Heart left ventricle (tissue), 16 donors: ENCODE data around the gene PTPRE. TPM values are rescaled to one million over a fixed set of nuclear protein-coding genes. Genes with fewer than 3 reads are reported as not detected.

Source experiments
- ATAC-seq, 4 donors: fragments of 200-7000 bp; cut with Tn5 transposase; one replicate each; pipeline ENCODE4 v1.9.1; 2020 to 2022; ENCODE audit warnings: moderate library complexity in 4 of 4, mild to moderate bottlenecking in 3 of 4, moderate number of reproducible peaks in 1 of 4
- DNase-seq, 5 donors: peaks; one replicate each; pipeline ENCODE4 v3.0.0-alpha.2; 2020
- H3K27ac ChIP-seq, 12 donors: fragments of 200-600 bp; sonication (generic) in 4 of 12; one replicate each; pipeline versions ENCODE4 v1.5.0 to v1.8.0; 2016 to 2022; ENCODE audit warnings: mild to moderate bottlenecking in 2 of 12
- H3K27me3 ChIP-seq, 9 donors: fragments of 200-600 bp; sonication (generic) in 2 of 9; one replicate each; pipeline versions ENCODE4 v1.5.1 to v1.8.0; 2016 to 2022; ENCODE audit warnings: mild to moderate bottlenecking in 3 of 9
- H3K36me3 ChIP-seq, 9 donors: fragments of 200-600 bp; sonication (generic) in 2 of 9; one replicate each; pipeline versions ENCODE4 v1.5.0 to v1.8.0; 2018 to 2022; ENCODE audit warnings: mild to moderate bottlenecking in 2 of 9
- H3K4me1 ChIP-seq, 12 donors: fragments of 200-600 bp; sonication (generic) in 4 of 12; one replicate each; pipeline versions ENCODE4 v1.5.0 to v1.8.0; 2016 to 2022; ENCODE audit warnings: mild to moderate bottlenecking in 3 of 12
- H3K4me3 ChIP-seq, 12 donors: fragments of 200-600 bp; sonication (generic) in 4 of 12; one replicate each; pipeline versions ENCODE4 v1.5.0 to v1.8.0; 2017 to 2022; ENCODE audit warnings: mild to moderate bottlenecking in 9 of 12, moderate library complexity in 4 of 12
- H3K9me3 ChIP-seq, 12 donors: fragments of 200-600 bp; sonication (generic) in 4 of 12; one replicate each; pipeline versions ENCODE4 v1.5.0 to v1.8.0; 2016 to 2022; ENCODE audit warnings: mild to moderate bottlenecking in 1 of 12
- POLR2A ChIP-seq, 2 donors: fragments of 450-650 bp; IDR thresholded peaks; one replicate each; pipeline ENCODE4 v1.6.1; 2017; ENCODE audit warnings: antibody characterized with exemption in 2 of 2, mild to moderate bottlenecking in 2 of 2, moderate library complexity in 2 of 2
- WGBS, 4 donors: extraction: QIAGEN DNeasy Blood & Tissue Kit in 2 of 4; methylation state at CpG; one replicate each; pipeline versions ENCODE4 v1.1.5 to v1.1.7; 2013 to 2018; 5-methylcytosine and 5-hydroxymethylcytosine counted together
- intact Hi-C, 10 donors: fragments of 100-400 bp; cut with DNase I; formaldehyde crosslinking; loops; one replicate each; pipeline versions ENCODE4 v1.11.1 to v1.14.2; 2022
- polyA plus RNA-seq, 2 donors: library from polyadenylated mRNA; stranded (reverse); fragments of 200-250 nt; gene quantifications; one replicate each; pipeline ENCODE4 v1.2.3, GENCODE V29; 2013
- total RNA-seq, 9 donors: library from RNA; depleted of rRNA in 2 of 9; stranded (reverse); fragments of >200 nt in 2 of 9; fragmentation: NEBNext Ultra II Directional in 3 of 9; extraction: Animal tissue kit (Norgen Biotek cat#: 25700) in 3 of 9; gene quantifications; one replicate each; pipeline versions ENCODE4 v1.1.0 to v1.2.4, GENCODE V29; 2016 to 2023
- TF ChIP-seq, protein P1 (sequence below), 12 donors: fragments of 200-600 bp; sonication (generic) in 4 of 12; IDR thresholded peaks; one replicate each; pipeline versions ENCODE4 v1.5.0 to v1.8.0; 2018 to 2022; ENCODE audit warnings: antibody characterized with exemption in 12 of 12, mild to moderate bottlenecking in 5 of 12
- donor health status: ischemic (EF 13 %, LVEDD 7.1; RV severe dilation, severe dysfunction).
- donor health status: healthy with polysubstance abuse.
- donor health status: DM: no; HTN: yes; CAD: no.
- donor health status: DM: no; HTN: no; CAD: no.
- donor health status: ischemic (EF 25% LVEDD 6.9; RV normal size, moderate dysfunction).
- donor health status: ischemic (EF 25% LVEDD 5.7; RV mildly dilated, moderate dysfunction).
- donor health status: healthy.
- donor health status: DM: yes; HTN: yes; CAD: no.
- donor health status: ischemic (EF 35%, LVEDD 5.7; RV mildly dilated, moderate dysfunction).
- donor health status: nonischemic (EF 11% LVEDD 7.7; RV severe dilation, severe dysfunction).
- donor health status: DM: yes; HTN: yes; CAD: no.
- donor health status: PGD.
- donor health status: ischemic (EF 29% LVEDD 5.4; RV normal size, mild dysfunction).
- donor health status: nonischemic (EF 23%, LVEDD 6.1; RV moderate dilation, normal function).

The PTPRE gene
- total and polyA plus RNA-seq, 11 donors, result 6.9 to 55.0 (median 24.1) TPM

- peaks cover 0 to 22% (median 0%) of the 10 kb centered on the region in 9 donors for H3K36me3 ChIP-seq
- intact Hi-C loops, result no loop called here
- peaks cover 0 to 16% (median 0%) of the 10 kb centered on the region in 12 donors for H3K4me1 ChIP-seq
- TF ChIP-seq, protein P1, sequence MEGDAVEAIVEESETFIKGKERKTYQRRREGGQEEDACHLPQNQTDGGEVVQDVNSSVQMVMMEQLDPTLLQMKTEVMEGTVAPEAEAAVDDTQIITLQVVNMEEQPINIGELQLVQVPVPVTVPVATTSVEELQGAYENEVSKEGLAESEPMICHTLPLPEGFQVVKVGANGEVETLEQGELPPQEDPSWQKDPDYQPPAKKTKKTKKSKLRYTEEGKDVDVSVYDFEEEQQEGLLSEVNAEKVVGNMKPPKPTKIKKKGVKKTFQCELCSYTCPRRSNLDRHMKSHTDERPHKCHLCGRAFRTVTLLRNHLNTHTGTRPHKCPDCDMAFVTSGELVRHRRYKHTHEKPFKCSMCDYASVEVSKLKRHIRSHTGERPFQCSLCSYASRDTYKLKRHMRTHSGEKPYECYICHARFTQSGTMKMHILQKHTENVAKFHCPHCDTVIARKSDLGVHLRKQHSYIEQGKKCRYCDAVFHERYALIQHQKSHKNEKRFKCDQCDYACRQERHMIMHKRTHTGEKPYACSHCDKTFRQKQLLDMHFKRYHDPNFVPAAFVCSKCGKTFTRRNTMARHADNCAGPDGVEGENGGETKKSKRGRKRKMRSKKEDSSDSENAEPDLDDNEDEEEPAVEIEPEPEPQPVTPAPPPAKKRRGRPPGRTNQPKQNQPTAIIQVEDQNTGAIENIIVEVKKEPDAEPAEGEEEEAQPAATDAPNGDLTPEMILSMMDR (IDR thresholded peaks at IDR 0.05), result no peak
- no peak for TF ChIP-seq POLR2A (IDR thresholded peaks at IDR 0.05)
- peaks cover 0 to 10% (median 0%) of the 10 kb centered on the region in 12 donors for H3K9me3 ChIP-seq
- no peak for DNase-seq
- no peak overlapping the region for H3K27ac ChIP-seq
- no peak overlapping the region for H3K4me3 ChIP-seq
- no peaks in the 10 kb centered on the region for H3K27me3 ChIP-seq
- no peak for ATAC-seq
- WGBS, 4 donors, result 87 to 90% (median 88%) methylated on average over 16 of the region's 16 CpGs
Measured at GRCh38 chr10:127935071-127935561, 28.2 kb downstream of the PTPRE start.

- Histone ChIP-seq H3K4me3 (no peak overlapping the region), H3K27me3 (no peaks in the 10 kb centered on the region), H3K36me3 (peaks cover 0 to 22% (median 0%) of the 10 kb centered on the region in 9 donors), H3K9me3 (peaks cover 0 to 10% (median 0%) of the 10 kb centered on the region in 12 donors), H3K4me1 (peaks cover 0 to 22% (median under 1%) of the 10 kb centered on the region in 12 donors), H3K27ac (no peak overlapping the region)
- TF ChIP-seq, protein P1 (IDR thresholded peaks at IDR 0.05), result no peak
- TF ChIP-seq POLR2A (IDR thresholded peaks at IDR 0.05), result no peak
- DNase-seq, result no peak
- ATAC-seq, result no peak
- intact Hi-C loops, result no loop called here
Measured at GRCh38 chr10:127937069-127937468, 30.2 kb downstream of the PTPRE start.

- Histone ChIP-seq H3K27me3 (no peaks in the 10 kb centered on the region), H3K4me3 (no peak overlapping the region), H3K36me3 (peaks cover 0 to 14% (median 0%) of the 10 kb centered on the region in 9 donors), H3K4me1 (peaks cover 0 to 29% (median 4%) of the 10 kb centered on the region in 12 donors), H3K27ac (no peak overlapping the region), H3K9me3 (peaks cover 0 to 4% (median 0%) of the 10 kb centered on the region in 12 donors)
- DNase-seq, result no peak
- WGBS, 4 donors, result 49 to 56% (median 52%) methylated on average over 5 of the region's 5 CpGs
- peak in 2 of 4 donors; percentile 40 to 54 for ATAC-seq
- no peak for TF ChIP-seq POLR2A (IDR thresholded peaks at IDR 0.05)
- TF ChIP-seq, protein P1 (IDR thresholded peaks at IDR 0.05), result no peak
- intact Hi-C loops, result no loop called here
Measured at GRCh38 chr10:127937915-127938463, 31.1 kb downstream of the PTPRE start.

DNA sequence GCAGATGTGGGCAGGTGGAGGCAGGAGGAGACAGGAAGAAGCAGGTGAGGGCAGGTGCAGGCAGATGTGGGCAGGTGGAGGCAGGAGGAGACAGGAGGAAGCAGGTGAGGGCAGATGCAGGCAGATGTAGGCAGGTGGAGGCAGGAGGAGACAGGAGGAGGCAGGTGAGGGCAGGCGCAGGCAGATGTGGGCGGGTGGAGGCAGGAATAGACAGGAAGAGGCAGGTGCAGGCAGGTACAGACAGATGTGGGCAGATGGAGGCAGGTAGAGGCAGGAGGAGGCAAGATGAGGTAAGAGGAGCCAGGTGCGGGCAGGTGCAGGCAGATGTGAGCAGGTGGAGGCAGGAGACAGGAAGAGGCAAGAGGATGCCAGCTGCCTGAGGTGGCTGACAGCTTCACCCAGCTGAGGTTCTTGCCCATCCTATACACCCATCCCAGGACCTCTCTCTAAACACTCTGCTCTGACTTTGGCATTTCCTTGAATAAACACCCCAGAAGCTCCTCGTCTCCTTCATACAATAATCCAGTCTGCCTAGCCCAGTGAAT is 33.0 kb downstream of the PTPRE start:
- no peaks in the 10 kb centered on the region for H3K27me3 ChIP-seq
- no peaks in the 10 kb centered on the region for H3K9me3 ChIP-seq
- DNase-seq (no peak), ATAC-seq (no peak)
- peaks cover 0 to 38% (median 11%) of the 10 kb centered on the region in 12 donors for H3K4me1 ChIP-seq
- H3K36me3 ChIP-seq, result peaks cover 0 to 8% (median 0%) of the 10 kb centered on the region in 9 donors
- 85 to 98% (median 94%) methylated on average over 4 of the region's 4 CpGs for WGBS, 4 donors
- no peak for TF ChIP-seq POLR2A (IDR thresholded peaks at IDR 0.05)
- TF ChIP-seq, protein P1 (IDR thresholded peaks at IDR 0.05), result no peak
- intact Hi-C loops, result no loop called here
- no peak overlapping the region for H3K4me3 ChIP-seq
- H3K27ac ChIP-seq, result no peak overlapping the region
